Endothelial cell of umbilical vein (primary cell): ENCODE results near the gene DTD1.

ENCODE experiments used
- CTCF ChIP-seq, 2 donors: IDR thresholded peaks; 1 replicate in 1 of 2; 2 replicates in 1 of 2; pipeline ENCODE4 v1.5.1; 2011; ENCODE audit warnings: low read length in 2 of 2, mild to moderate bottlenecking in 2 of 2, moderate library complexity in 2 of 2, control low read depth in 1 of 2, inconsistent platforms in 1 of 2, low read depth in 1 of 2; ENCODE audit not compliant: insufficient read depth in 1 of 2; ENCODE audit errors: extremely low read depth in 1 of 2
- EZH2 ChIP-seq: IDR thresholded peaks from 2 replicates; pipeline ENCODE4 v1.6.1; 2012; ENCODE audit warnings: borderline replicate concordance, low read depth, mild to moderate bottlenecking, moderate library complexity, low read length, inconsistent platforms; ENCODE audit not compliant: severe bottlenecking
- FOS ChIP-seq: IDR thresholded peaks from 2 replicates; pipeline ENCODE4 v1.6.1; 2011; ENCODE audit warnings: mild to moderate bottlenecking, low read length, moderate library complexity, borderline replicate concordance; ENCODE audit not compliant: insufficient read depth
- JUN ChIP-seq: IDR thresholded peaks from 2 replicates; pipeline ENCODE4 v1.6.1; 2011; ENCODE audit warnings: borderline replicate concordance, low read depth; ENCODE audit not compliant: insufficient read length, insufficient read depth
- MYC ChIP-seq: IDR thresholded peaks from one replicate; pipeline ENCODE4 v1.6.1; 2011; ENCODE audit warnings: mild to moderate bottlenecking, low read depth, low read length
- POLR2A ChIP-seq: IDR thresholded peaks from 2 replicates; pipeline ENCODE4 v1.6.1; 2012; ENCODE audit warnings: low read depth, mild to moderate bottlenecking, control low read depth, low read length
- POLR2AphosphoS5 ChIP-seq: IDR thresholded peaks from 2 replicates; pipeline ENCODE4 v1.6.1; 2012; ENCODE audit warnings: low read depth, mild to moderate bottlenecking, control low read depth, low read length, moderate library complexity; ENCODE audit not compliant: insufficient read depth
- TF ChIP-seq, protein P1 (sequence below): IDR thresholded peaks from 2 replicates; pipeline ENCODE4 v1.6.1; 2011; ENCODE audit not compliant: insufficient read depth, insufficient read length

GRCh38 chr20:18748987-18749386 is 161.1 kb downstream of the DTD1 start:
- no peak for TF ChIP-seq EZH2
- no peak for TF ChIP-seq POLR2A
- no peak for TF ChIP-seq CTCF (IDR thresholded peaks at IDR 0.05; ENCODE audit: extremely low read depth in 1 of 2, insufficient read depth in 1 of 2, low read depth in 1 of 2, low read length in 2 of 2)
- no peak for TF ChIP-seq POLR2AphosphoS5
- no peak for TF ChIP-seq JUN
- TF ChIP-seq, protein P1, sequence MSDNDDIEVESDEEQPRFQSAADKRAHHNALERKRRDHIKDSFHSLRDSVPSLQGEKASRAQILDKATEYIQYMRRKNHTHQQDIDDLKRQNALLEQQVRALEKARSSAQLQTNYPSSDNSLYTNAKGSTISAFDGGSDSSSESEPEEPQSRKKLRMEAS, result no peak
- TF ChIP-seq FOS, result no peak
- no peak for TF ChIP-seq MYC
